IPS-18a (cell line): ENCODE data around the gene SRCIN1.
A peak's percentile ranks its signal among the peaks of the same experiment; 100 is the strongest.

Source experiments
- H3K27ac ChIP-seq: one replicate; pipeline ENCODE4 v1.5.1; 2013; ENCODE audit warnings: low read length
- H3K27me3 ChIP-seq: one replicate; pipeline ENCODE4 v1.6.1; 2013; ENCODE audit warnings: mild to moderate bottlenecking, low read length; ENCODE audit not compliant: control insufficient read depth, insufficient read depth
- H3K36me3 ChIP-seq: one replicate; pipeline ENCODE4 v1.6.1; 2013; ENCODE audit warnings: low read depth, low read length; ENCODE audit not compliant: control insufficient read depth
- H3K4me1 ChIP-seq: one replicate; pipeline ENCODE4 v1.6.1; 2013; ENCODE audit warnings: low read depth, low read length; ENCODE audit not compliant: control insufficient read depth
- H3K4me3 ChIP-seq: one replicate; pipeline ENCODE4 v1.5.1; 2013; ENCODE audit warnings: low read length
- H3K9ac ChIP-seq: one replicate; pipeline ENCODE4 v1.6.1; 2013; ENCODE audit warnings: mild to moderate bottlenecking, low read length, moderate library complexity
- H3K9me3 ChIP-seq: one replicate; pipeline ENCODE4 v1.6.1; 2013; ENCODE audit warnings: low read depth, low read length; ENCODE audit not compliant: control insufficient read depth

Gene SRCIN1

DNA sequence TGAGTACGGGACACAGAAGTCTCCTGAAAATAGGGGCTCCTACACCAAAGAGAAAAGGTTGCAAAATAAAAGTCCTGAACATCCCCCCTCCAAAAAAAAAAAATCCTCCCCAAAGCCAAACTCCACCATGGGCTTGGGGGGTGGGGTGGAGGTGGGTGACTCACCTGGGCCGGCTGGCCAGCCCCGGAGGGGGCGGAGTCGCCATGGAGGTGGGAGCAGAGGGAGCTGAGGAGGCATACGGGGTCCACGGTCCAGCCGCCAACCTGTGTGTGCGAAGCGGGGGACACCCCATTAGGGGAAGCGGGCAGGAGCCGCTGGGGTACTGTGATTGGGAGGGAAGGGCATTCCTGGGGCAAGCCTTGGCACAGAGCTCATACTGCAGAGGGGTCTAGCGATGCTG, 31.0 kb downstream of the SRCIN1 start:
- peaks cover 27% of the 10 kb centered on the region for H3K4me1 ChIP-seq
- no peak overlapping the region for H3K4me3 ChIP-seq
- H3K9ac ChIP-seq: no peak overlapping the region
- H3K9me3 ChIP-seq: no peaks in the 10 kb centered on the region
- H3K36me3 ChIP-seq: no peaks in the 10 kb centered on the region
- peaks cover 93% of the 10 kb centered on the region for H3K27me3 ChIP-seq
- H3K27ac ChIP-seq: no peak overlapping the region

DNA sequence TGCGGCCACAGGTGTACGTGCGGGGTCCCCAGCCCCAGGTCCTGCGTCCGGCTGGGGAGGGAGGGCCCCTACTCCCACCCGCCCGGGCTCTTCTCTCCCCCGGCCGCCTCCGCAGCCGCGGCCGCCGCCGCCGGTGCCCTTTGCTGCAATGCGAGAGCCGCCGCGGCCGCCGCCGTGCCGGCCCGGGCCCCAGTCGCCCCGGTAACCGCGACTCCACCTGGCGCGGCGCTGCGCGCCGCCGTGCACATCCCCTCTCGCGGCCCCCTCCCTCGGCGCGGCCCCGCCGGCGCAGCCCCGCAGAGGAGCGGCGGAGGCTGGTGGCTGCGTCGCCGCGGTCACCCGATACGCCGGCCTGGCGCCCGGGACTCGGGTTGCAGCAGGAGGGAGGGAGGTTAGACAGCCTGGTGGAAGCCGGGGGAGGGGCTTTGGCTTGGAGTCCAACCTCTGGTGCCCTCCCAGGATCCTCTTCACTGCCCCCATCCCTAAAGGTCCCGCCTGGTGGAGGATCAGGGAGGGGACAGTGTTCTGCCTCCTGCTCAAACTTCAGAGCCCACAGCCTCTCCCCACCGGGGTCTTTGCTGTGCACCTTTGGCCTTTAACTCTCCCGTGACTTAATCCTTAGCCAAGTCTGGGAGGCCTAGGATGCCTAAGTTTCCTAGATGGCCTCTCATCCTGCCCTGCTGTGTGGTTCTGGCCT, 32.9 kb downstream of the SRCIN1 start:
- no peak overlapping the region for H3K27ac ChIP-seq
- H3K9me3 ChIP-seq: no peaks in the 10 kb centered on the region
- H3K36me3 ChIP-seq: no peaks in the 10 kb centered on the region
- peak overlapping the region; percentile 46 for H3K4me3 ChIP-seq
- H3K9ac ChIP-seq: no peak overlapping the region
- peaks cover 15% of the 10 kb centered on the region for H3K4me1 ChIP-seq
- peaks cover 93% of the 10 kb centered on the region for H3K27me3 ChIP-seq

DNA sequence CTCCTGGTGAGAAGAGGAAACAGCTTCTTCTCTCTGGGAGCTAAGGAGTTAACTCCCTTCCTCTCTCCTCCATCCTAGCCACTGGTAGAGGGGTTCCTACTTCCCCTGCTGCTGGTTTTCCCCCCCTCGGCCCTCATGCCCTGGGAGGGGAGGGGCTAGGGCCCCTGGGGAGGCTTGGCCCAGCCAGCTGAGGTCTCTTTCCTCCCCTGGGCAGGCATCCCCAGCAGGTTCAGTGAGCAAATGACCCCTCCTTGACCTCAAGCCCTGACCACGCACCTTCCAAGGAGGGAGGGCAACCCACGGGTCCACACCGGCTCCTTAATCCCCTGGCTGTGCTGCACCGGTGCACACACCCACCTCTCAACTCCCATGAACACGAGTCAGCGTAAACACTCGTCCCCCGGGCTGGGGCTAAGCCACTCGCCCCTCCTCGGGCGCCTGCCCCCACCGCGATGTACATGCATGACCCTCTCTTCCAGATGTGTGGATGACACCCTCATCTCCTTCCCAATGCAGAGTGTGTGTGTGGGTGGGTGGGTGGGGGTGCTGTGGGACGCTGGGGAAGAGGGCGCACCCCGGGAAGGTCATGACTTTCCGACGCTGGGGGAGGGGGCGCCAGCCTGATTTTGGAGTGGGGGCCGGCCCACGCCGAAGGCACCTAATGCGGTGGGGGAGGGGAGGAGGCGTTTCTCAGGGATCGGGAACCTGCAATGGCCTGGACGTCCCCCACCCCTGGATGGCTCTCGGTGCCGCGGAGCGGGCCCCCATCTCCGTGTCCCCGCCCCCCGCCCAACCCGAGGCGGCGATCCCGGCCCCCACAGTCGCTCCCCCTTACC, 33.7 kb downstream of the SRCIN1 start:
- H3K9ac ChIP-seq: no peak overlapping the region
- H3K27ac ChIP-seq: no peak overlapping the region
- H3K9me3 ChIP-seq: no peaks in the 10 kb centered on the region
- peak overlapping the region; percentile 32 for H3K4me3 ChIP-seq
- H3K36me3 ChIP-seq: no peaks in the 10 kb centered on the region
- H3K4me1 ChIP-seq: peaks cover 10% of the 10 kb centered on the region
- peaks cover 93% of the 10 kb centered on the region for H3K27me3 ChIP-seq

DNA sequence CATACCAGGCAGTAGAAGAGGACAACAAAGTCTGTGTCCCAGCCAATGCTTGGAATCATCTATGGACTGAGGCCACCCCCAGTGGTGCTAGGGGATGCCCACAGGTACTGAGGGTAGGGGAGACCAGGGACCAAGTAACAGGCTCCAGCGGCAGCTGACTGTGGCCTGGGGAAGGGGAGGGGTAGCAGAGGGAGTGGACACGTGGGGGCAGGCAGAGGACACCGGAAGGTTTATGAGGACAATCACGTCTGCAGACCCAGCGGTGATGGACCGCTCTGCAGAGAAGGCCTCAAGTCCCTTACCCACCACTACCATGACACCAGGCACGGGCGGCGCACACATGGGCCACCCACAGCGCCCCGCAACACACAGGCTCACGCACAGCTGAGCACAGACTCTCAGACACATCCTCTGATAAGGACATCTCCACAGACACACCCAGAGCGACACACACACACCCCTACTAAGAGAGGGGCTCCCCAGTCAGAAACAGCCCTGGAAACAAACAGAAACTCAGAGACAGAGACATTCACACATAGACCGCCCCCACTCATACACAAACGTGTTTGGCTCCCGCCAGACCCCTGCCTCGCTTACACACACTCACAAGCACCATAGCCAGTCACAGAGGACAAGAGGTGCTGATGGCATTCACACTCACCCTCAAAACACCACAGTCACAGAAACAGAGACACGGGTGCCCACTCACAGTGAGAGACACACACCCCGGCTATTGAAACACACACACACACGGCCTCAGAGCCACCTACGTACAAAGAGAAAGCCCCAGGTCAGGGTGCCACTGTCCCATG, 35.8 kb downstream of the SRCIN1 start:
- H3K9ac ChIP-seq: no peak overlapping the region
- peaks cover 93% of the 10 kb centered on the region for H3K27me3 ChIP-seq
- H3K4me3 ChIP-seq: no peak overlapping the region
- H3K4me1 ChIP-seq: peaks cover 18% of the 10 kb centered on the region
- H3K9me3 ChIP-seq: no peaks in the 10 kb centered on the region
- no peaks in the 10 kb centered on the region for H3K36me3 ChIP-seq
- no peak overlapping the region for H3K27ac ChIP-seq

DNA sequence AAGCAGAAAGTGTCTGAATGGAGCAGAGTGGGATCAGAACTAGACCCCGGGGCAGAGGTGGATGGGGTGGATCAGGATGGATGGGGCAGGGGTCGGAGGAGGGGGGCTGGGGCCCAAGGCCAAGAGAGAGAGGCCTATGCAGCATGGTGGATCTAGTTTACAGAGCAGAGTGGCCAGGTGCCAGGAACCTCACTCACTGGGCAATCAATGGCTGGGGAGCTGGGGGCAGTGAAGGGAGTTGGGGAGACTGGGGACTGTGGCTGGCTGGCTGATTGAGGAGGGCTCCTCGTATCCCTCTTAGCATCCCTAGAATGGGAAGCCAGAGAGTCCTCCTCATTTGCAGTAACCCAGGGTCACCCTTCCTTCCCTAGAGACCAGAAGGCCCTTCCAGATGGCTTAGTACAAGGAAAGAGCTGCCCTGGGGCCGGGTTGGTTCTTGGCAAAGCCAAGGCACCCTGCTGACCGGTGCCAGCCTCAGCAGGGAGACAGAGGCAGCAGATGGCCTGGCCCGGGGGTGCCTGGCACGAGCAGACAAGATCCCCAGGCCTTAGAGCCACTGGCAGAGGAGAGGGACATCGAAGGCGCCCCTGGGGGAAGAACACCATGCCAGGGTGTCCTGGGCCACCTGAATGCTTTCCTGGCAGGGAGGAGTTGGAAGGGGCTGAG, 36.8 kb downstream of the SRCIN1 start:
- H3K36me3 ChIP-seq: no peaks in the 10 kb centered on the region
- H3K9ac ChIP-seq: no peak overlapping the region
- H3K4me3 ChIP-seq: no peak overlapping the region
- H3K9me3 ChIP-seq: no peaks in the 10 kb centered on the region
- H3K27me3 ChIP-seq: peaks cover 93% of the 10 kb centered on the region
- H3K4me1 ChIP-seq: peaks cover 24% of the 10 kb centered on the region
- H3K27ac ChIP-seq: no peak overlapping the region

DNA sequence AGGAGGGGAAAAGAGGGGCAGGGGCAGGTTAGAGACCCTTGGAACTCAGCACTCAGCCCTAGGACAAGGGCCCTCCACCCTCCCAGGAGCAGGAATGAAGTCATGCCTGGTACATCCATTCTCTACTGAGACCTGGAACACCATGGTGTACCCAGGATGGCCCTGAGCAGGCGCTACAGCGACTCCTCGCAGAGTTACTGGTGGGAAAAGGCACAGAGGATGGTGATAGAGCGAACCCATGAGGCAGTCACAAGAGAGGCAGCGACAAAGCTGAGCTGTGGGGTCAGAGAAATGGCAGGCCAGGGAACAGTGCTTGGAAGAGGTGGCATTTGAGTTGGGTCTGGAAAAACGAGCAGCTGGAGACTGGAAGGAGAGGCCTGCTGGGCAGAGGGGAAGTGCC, 37.5 kb downstream of the SRCIN1 start:
- Histone ChIP-seq H3K9me3 (no peaks in the 10 kb centered on the region), H3K9ac (no peak overlapping the region), H3K4me1 (peaks cover 24% of the 10 kb centered on the region), H3K27me3 (peaks cover 93% of the 10 kb centered on the region), H3K4me3 (no peak overlapping the region), H3K36me3 (no peaks in the 10 kb centered on the region), H3K27ac (no peak overlapping the region)

DNA sequence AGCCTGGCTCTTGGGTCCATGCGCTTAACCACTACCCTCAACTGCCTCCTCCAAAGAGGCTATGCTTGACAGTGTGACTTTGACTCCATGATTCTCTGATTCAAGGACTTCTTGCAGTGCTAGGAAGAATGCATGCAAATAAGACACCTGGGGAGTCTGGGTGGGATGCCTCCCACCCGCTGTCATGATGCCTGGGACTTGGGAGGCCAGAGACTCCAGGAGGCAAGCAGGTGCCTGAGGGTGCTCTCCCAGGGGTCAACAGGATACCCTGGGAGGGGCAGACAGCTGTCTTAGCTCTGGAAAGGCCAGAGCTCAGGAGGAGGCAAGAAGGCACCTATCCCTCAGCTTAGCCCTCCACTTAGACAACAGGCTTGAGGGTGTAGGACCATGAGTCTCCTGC, 38.4 kb downstream of the SRCIN1 start:
- Histone ChIP-seq H3K4me1 (peaks cover 22% of the 10 kb centered on the region), H3K27ac (no peak overlapping the region), H3K36me3 (no peaks in the 10 kb centered on the region), H3K27me3 (peaks cover 97% of the 10 kb centered on the region), H3K9ac (no peak overlapping the region), H3K9me3 (no peaks in the 10 kb centered on the region), H3K4me3 (no peak overlapping the region)

DNA sequence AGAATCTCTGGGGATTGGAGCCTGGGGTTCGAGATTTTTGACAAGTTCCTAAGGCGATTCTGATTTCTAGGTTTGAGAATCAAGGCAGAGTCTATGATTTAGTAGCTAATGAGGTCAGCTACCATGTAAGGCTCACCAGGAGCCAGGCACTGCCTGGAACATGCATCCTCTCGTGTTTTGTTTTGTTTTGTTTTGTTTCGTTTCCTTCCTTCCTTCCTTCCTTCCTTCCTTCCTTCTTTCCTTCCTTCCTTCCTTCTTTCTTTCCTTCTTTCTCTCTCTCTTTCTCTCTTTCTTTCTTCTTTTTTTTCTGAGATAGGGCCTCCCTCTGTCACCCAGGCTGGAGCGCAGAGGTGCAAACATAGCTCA, 39.1 kb downstream of the SRCIN1 start:
- no peak overlapping the region for H3K27ac ChIP-seq
- H3K4me3 ChIP-seq: no peak overlapping the region
- H3K9me3 ChIP-seq: no peaks in the 10 kb centered on the region
- peaks cover 19% of the 10 kb centered on the region for H3K4me1 ChIP-seq
- H3K27me3 ChIP-seq: peaks cover 100% of the 10 kb centered on the region
- no peaks in the 10 kb centered on the region for H3K36me3 ChIP-seq
- H3K9ac ChIP-seq: no peak overlapping the region

DNA sequence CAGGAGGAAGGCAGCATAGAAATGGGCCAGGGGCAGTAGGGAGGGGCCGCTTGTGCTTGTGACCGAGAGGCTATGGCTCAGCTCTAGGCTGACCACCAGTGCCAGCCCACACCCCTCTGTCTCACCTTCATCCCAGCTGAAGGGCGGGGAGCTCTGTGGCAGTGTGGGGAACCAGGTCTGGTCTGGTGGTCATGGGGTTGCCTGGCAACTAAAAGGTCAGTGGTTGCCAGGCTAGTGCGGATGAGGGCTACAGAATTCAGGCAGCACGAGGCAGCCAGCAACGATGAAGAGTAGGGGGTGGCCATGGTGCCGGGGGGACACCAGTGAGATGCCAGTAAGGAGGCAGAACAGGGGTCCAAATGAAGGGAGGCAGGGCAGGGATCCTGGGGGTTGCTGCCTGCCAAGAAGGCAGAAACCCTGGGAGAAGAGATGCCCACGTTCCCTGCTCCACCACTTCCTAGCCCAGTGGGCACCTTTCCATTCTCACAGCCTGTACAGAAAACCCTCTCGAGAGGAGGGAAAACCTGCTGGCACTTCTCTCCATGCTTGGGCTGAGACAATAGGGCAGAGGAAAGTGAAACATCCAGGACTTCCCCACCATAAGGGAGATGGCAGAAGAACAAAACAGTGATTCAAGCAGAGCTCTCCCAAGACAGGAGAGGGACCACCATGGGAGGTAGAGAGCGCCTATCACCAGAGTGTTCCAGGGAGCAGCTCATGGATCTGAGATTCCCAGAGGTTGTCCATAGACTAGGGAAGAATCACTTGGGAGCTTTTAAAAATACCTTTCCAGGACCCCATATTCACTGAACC, 39.7 kb downstream of the SRCIN1 start:
- Histone ChIP-seq H3K27ac (no peak overlapping the region), H3K9ac (no peak overlapping the region), H3K36me3 (no peaks in the 10 kb centered on the region), H3K27me3 (peaks cover 100% of the 10 kb centered on the region), H3K9me3 (no peaks in the 10 kb centered on the region), H3K4me3 (no peak overlapping the region), H3K4me1 (peaks cover 15% of the 10 kb centered on the region)

DNA sequence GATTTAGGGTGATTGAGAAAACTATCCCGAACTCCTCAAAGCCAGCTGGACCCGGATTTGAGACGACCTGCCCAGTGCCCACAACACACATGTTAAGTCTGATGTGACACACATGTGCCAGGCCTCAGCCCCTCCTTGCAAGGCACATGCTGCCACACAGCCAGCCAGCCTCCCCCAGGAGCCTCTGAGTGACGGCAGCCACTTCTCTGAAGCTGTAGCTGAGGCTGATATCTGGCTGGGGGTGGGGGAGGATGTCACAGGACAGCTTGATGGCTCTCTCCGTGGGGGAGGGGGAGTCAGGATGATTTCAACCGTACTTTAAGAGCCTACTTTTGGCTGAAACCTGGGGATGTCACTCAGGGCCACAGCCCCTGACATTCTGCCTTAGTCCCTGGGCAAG, 40.9 kb downstream of the SRCIN1 start:
- H3K4me1 ChIP-seq: peaks cover 27% of the 10 kb centered on the region
- H3K27me3 ChIP-seq: peaks cover 100% of the 10 kb centered on the region
- H3K4me3 ChIP-seq: no peak overlapping the region

More for the DNA sequence above, 40.9 kb downstream of the SRCIN1 start:
- H3K27ac ChIP-seq: no peak overlapping the region
- no peak overlapping the region for H3K9ac ChIP-seq
- H3K9me3 ChIP-seq: no peaks in the 10 kb centered on the region
- H3K36me3 ChIP-seq: no peaks in the 10 kb centered on the region
